ENCODE measurements around the gene CCDC85A.

The CCDC85A gene

DNA sequence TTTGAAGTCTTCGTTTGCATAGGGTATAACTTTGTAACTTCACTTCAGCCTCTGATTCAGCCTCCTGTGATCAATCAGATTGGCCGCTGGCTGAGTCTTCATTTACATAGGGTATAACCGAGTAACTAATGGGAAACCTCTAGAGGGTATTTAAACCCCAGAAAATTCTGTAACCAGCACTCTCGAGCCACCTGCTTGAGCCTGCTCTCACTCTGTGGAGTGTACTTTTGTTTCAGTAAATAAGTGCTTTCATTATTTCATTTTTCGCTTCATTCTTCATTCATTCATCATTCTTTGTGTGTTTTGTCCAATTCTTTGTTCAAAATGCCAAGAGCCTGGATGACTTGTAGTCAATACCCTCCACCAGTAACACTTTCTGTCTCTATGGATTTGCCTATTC is 56.4 kb downstream of the CCDC85A start:
- TF ChIP-seq EP300 (IDR thresholded peaks at IDR 0.05; ENCODE audit: borderline replicate concordance) = no peak
- TF ChIP-seq, protein P1, sequence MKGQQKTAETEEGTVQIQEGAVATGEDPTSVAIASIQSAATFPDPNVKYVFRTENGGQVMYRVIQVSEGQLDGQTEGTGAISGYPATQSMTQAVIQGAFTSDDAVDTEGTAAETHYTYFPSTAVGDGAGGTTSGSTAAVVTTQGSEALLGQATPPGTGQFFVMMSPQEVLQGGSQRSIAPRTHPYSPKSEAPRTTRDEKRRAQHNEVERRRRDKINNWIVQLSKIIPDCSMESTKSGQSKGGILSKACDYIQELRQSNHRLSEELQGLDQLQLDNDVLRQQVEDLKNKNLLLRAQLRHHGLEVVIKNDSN (IDR thresholded peaks at IDR 0.05) = no peak
- no peak for TF ChIP-seq CEBPB (IDR thresholded peaks at IDR 0.05)
- no peak for TF ChIP-seq NFIC (IDR thresholded peaks at IDR 0.05)
- TF ChIP-seq RAD21 (IDR thresholded peaks at IDR 0.05; ENCODE audit: low read depth) = no peak
- TF ChIP-seq YY1 (IDR thresholded peaks at IDR 0.05; ENCODE audit: low read depth) = no peak
- no peak for TF ChIP-seq FOXM1 (IDR thresholded peaks at IDR 0.05; ENCODE audit: borderline replicate concordance, low read depth)
- no peak for TF ChIP-seq TCF12 (IDR thresholded peaks at IDR 0.05; ENCODE audit: low read depth)
- TF ChIP-seq, protein P2, sequence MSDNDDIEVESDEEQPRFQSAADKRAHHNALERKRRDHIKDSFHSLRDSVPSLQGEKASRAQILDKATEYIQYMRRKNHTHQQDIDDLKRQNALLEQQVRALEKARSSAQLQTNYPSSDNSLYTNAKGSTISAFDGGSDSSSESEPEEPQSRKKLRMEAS (IDR thresholded peaks at IDR 0.05) = no peak
- no peak for TF ChIP-seq TAF1 (IDR thresholded peaks at IDR 0.05; ENCODE audit: low read depth)
- no peak for TF ChIP-seq TEAD4 (IDR thresholded peaks at IDR 0.05)
- TF ChIP-seq, protein P3, sequence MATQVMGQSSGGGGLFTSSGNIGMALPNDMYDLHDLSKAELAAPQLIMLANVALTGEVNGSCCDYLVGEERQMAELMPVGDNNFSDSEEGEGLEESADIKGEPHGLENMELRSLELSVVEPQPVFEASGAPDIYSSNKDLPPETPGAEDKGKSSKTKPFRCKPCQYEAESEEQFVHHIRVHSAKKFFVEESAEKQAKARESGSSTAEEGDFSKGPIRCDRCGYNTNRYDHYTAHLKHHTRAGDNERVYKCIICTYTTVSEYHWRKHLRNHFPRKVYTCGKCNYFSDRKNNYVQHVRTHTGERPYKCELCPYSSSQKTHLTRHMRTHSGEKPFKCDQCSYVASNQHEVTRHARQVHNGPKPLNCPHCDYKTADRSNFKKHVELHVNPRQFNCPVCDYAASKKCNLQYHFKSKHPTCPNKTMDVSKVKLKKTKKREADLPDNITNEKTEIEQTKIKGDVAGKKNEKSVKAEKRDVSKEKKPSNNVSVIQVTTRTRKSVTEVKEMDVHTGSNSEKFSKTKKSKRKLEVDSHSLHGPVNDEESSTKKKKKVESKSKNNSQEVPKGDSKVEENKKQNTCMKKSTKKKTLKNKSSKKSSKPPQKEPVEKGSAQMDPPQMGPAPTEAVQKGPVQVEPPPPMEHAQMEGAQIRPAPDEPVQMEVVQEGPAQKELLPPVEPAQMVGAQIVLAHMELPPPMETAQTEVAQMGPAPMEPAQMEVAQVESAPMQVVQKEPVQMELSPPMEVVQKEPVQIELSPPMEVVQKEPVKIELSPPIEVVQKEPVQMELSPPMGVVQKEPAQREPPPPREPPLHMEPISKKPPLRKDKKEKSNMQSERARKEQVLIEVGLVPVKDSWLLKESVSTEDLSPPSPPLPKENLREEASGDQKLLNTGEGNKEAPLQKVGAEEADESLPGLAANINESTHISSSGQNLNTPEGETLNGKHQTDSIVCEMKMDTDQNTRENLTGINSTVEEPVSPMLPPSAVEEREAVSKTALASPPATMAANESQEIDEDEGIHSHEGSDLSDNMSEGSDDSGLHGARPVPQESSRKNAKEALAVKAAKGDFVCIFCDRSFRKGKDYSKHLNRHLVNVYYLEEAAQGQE (IDR thresholded peaks at IDR 0.05; ENCODE audit: low read depth) = no peak
- TF ChIP-seq ZBTB7A (IDR thresholded peaks at IDR 0.05; ENCODE audit: low read depth) = no peak

- TF ChIP-seq YY1 (IDR thresholded peaks at IDR 0.05; ENCODE audit: low read depth) = no peak
- TF ChIP-seq RAD21 (IDR thresholded peaks at IDR 0.05; ENCODE audit: low read depth) = no peak
- no peak for TF ChIP-seq CEBPB (IDR thresholded peaks at IDR 0.05)
- TF ChIP-seq TAF1 (IDR thresholded peaks at IDR 0.05; ENCODE audit: low read depth) = no peak
- no peak for TF ChIP-seq NFIC (IDR thresholded peaks at IDR 0.05)
- TF ChIP-seq TCF12 (IDR thresholded peaks at IDR 0.05; ENCODE audit: low read depth) = no peak
- TF ChIP-seq CREB1 (IDR thresholded peaks at IDR 0.05; ENCODE audit: low read depth) = no peak
Measured at GRCh38 chr2:56244506-56244905, 60.7 kb downstream of the CCDC85A start.

GRCh38 chr2:56244911-56245530 is 61.2 kb downstream of the CCDC85A start:
- TF ChIP-seq ZBTB7A (IDR thresholded peaks at IDR 0.05; ENCODE audit: low read depth) = no peak
- no peak for TF ChIP-seq TAF1 (IDR thresholded peaks at IDR 0.05; ENCODE audit: low read depth)
- TF ChIP-seq, protein P3 (IDR thresholded peaks at IDR 0.05; ENCODE audit: low read depth) = no peak
- TF ChIP-seq EGR1 (IDR thresholded peaks at IDR 0.05) = no peak
- no peak for TF ChIP-seq EP300 (IDR thresholded peaks at IDR 0.05; ENCODE audit: borderline replicate concordance)
- no peak for TF ChIP-seq RAD21 (IDR thresholded peaks at IDR 0.05; ENCODE audit: low read depth)
- TF ChIP-seq TCF12 (IDR thresholded peaks at IDR 0.05; ENCODE audit: low read depth) = no peak
- no peak for TF ChIP-seq CREB1 (IDR thresholded peaks at IDR 0.05; ENCODE audit: low read depth)
- TF ChIP-seq, protein P2 (IDR thresholded peaks at IDR 0.05) = no peak
- no peak for TF ChIP-seq CEBPB (IDR thresholded peaks at IDR 0.05)
- TF ChIP-seq, protein P1 (IDR thresholded peaks at IDR 0.05) = no peak
- no peak for TF ChIP-seq FOXM1 (IDR thresholded peaks at IDR 0.05; ENCODE audit: borderline replicate concordance, low read depth)
- TF ChIP-seq NFIC (IDR thresholded peaks at IDR 0.05) = no peak
- TF ChIP-seq TEAD4 (IDR thresholded peaks at IDR 0.05) = no peak
- TF ChIP-seq YY1 (IDR thresholded peaks at IDR 0.05; ENCODE audit: low read depth) = no peak

DNA sequence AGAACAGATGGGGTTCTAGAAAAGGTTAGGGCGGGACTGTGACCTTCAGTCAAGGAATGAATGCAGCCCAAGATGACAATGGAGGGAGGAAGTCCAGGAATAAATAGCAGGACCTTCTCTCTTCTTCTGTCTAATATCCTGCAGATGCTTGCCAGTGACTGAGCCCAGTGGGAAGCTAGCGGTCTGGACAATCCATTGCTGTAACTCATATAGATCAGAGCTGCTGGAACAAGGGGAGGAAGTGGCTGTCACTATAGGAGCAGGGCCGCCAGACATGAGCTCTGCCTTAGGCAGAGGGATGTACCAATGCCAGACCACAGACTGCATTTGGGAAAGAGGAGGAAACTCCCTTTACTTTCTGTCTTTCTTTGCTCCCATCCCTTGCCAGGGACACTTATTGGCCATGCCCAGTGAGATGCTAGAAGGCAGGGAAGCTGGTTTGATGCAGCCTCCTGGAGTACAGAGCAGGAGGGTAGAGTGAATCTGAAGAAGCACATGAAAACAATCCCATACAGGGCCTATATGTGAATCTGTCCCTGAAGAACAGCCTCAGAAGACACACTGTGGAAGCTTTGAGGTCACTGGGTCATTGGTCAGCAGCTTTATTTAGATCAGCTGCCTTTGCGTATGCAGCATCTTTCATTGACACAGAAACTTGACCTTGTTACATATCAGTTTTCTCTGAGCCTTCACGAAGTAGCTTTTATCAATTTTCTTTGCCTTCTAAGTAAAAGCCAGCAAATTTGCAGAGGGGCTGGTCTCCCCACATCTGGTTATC is 65.4 kb downstream of the CCDC85A start:
- no peak for TF ChIP-seq TEAD4 (IDR thresholded peaks at IDR 0.05)
- no peak for TF ChIP-seq ZBTB7A (IDR thresholded peaks at IDR 0.05; ENCODE audit: low read depth)
- no peak for TF ChIP-seq CEBPB (IDR thresholded peaks at IDR 0.05)
- no peak for TF ChIP-seq TAF1 (IDR thresholded peaks at IDR 0.05; ENCODE audit: low read depth)

- TF ChIP-seq TAF1 (IDR thresholded peaks at IDR 0.05; ENCODE audit: low read depth) (no peak), NFIC (IDR thresholded peaks at IDR 0.05) (no peak), RAD21 (IDR thresholded peaks at IDR 0.05; ENCODE audit: low read depth) (no peak), TCF12 (IDR thresholded peaks at IDR 0.05; ENCODE audit: low read depth) (no peak), CREB1 (IDR thresholded peaks at IDR 0.05; ENCODE audit: low read depth) (no peak), YY1 (IDR thresholded peaks at IDR 0.05; ENCODE audit: low read depth) (no peak), ZBTB7A (IDR thresholded peaks at IDR 0.05; ENCODE audit: low read depth) (no peak), CEBPB (IDR thresholded peaks at IDR 0.05) (no peak), TEAD4 (IDR thresholded peaks at IDR 0.05) (no peak), EP300 (IDR thresholded peaks at IDR 0.05; ENCODE audit: borderline replicate concordance) (no peak), EGR1 (IDR thresholded peaks at IDR 0.05) (no peak), FOXM1 (IDR thresholded peaks at IDR 0.05; ENCODE audit: borderline replicate concordance, low read depth) (no peak)
- TF ChIP-seq, protein P3 (IDR thresholded peaks at IDR 0.05; ENCODE audit: low read depth) = no peak
- TF ChIP-seq, protein P1 (IDR thresholded peaks at IDR 0.05) = no peak
- TF ChIP-seq, protein P2 (IDR thresholded peaks at IDR 0.05) = no peak
Measured at GRCh38 chr2:56250153-56250729, 66.5 kb downstream of the CCDC85A start.

Measured in Ishikawa (cell line).